Nephron progenitor cell (in vitro differentiated cells): ENCODE measurements around the gene SLCO4C1.

ENCODE experiments used
- DNase-seq: peaks from one replicate; pipeline ENCODE4 v3.0.0; 2021
- H3K27ac Mint-ChIP-seq: 2 replicates; pipeline ENCODE4 v1.8.0; 2021; ENCODE audit warnings: mild to moderate bottlenecking, moderate library complexity, mixed read lengths
- H3K27me3 Mint-ChIP-seq: 2 replicates; pipeline ENCODE4 v1.8.0; 2021; ENCODE audit warnings: mild to moderate bottlenecking, low read depth, mixed read lengths; ENCODE audit not compliant: poor library complexity
- H3K36me3 Mint-ChIP-seq: 2 replicates; pipeline ENCODE4 v1.8.0; 2021; ENCODE audit warnings: low read depth, mixed read lengths
- H3K4me1 Mint-ChIP-seq: 2 replicates; pipeline ENCODE4 v1.8.0; 2021; ENCODE audit warnings: mixed read lengths
- H3K4me3 Mint-ChIP-seq: 2 replicates; pipeline ENCODE4 v1.8.0; 2021; ENCODE audit warnings: mild to moderate bottlenecking, moderate library complexity, mixed read lengths
- H3K9me3 Mint-ChIP-seq: 2 replicates; pipeline ENCODE4 v1.8.0; 2021; ENCODE audit warnings: mild to moderate bottlenecking, moderate library complexity, mixed read lengths
- TF ChIP-seq, protein P1 (sequence below): fragments of 200-600 bp; sonication (generic); IDR thresholded peaks from 2 replicates; pipeline ENCODE4 v1.5.0; 2021; ENCODE audit warnings: antibody characterized with exemption

The SLCO4C1 gene

GRCh38 chr5:102312586-102313370 is 16.7 kb upstream of the SLCO4C1 start:
- Mint-ChIP-seq H3K4me1 (no peaks in the 10 kb centered on the region), H3K4me3 (no peak overlapping the region), H3K27ac (peak overlapping the region; percentile 66), H3K36me3 (no peaks in the 10 kb centered on the region), H3K9me3 (no peaks in the 10 kb centered on the region), H3K27me3 (no peaks in the 10 kb centered on the region)
- TF ChIP-seq, protein P1, sequence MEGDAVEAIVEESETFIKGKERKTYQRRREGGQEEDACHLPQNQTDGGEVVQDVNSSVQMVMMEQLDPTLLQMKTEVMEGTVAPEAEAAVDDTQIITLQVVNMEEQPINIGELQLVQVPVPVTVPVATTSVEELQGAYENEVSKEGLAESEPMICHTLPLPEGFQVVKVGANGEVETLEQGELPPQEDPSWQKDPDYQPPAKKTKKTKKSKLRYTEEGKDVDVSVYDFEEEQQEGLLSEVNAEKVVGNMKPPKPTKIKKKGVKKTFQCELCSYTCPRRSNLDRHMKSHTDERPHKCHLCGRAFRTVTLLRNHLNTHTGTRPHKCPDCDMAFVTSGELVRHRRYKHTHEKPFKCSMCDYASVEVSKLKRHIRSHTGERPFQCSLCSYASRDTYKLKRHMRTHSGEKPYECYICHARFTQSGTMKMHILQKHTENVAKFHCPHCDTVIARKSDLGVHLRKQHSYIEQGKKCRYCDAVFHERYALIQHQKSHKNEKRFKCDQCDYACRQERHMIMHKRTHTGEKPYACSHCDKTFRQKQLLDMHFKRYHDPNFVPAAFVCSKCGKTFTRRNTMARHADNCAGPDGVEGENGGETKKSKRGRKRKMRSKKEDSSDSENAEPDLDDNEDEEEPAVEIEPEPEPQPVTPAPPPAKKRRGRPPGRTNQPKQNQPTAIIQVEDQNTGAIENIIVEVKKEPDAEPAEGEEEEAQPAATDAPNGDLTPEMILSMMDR: no peak
- no peak for DNase-seq

DNA sequence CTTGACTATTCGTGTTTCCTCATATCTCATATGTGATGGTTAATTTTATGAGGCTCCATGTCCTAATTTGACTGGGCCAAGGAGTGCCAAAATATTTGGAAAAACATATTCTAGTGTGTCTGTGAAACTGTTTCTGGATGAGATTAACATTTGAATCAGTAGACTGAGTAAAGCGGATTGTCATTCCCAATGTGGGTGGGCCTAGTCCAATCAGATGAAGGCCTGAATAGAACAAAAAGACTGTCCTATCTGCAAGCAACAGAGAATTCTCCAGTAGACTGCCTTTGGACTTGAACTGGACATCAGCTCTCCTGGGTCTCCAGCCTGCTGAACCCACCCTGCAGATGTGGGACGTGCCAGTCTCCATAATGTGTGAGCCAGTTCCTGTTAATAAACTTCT is 13.5 kb upstream of the SLCO4C1 start:
- Mint-ChIP-seq H3K9me3 (no peaks in the 10 kb centered on the region), H3K4me3 (no peak overlapping the region), H3K27me3 (no peaks in the 10 kb centered on the region), H3K36me3 (no peaks in the 10 kb centered on the region), H3K27ac (no peak overlapping the region), H3K4me1 (no peaks in the 10 kb centered on the region)
- no peak for DNase-seq
- TF ChIP-seq, protein P1: no peak

DNA sequence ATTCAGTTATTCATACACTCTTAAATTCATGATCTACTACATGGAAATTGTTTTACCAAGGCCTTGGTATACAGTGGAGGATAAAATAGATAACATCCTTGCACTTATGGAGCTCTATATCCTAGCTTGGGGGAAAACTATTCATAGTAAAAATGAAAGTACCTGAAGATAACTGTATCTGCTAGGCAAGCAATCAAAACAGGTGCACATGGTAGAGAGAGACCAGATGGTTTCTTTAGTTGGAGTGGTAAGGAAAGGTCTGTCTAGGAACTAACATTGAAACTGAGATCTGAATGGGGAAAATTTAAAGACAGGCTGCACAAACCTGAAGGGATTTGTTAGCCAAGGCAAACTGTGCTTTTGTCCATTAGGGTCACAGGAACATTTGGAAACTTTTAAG is 11.1 kb upstream of the SLCO4C1 start:
- no peak overlapping the region for H3K4me3 Mint-ChIP-seq
- TF ChIP-seq, protein P1: no peak
- DNase-seq: no peak
- no peak overlapping the region for H3K27ac Mint-ChIP-seq
- H3K27me3 Mint-ChIP-seq: no peaks in the 10 kb centered on the region
- H3K4me1 Mint-ChIP-seq: no peaks in the 10 kb centered on the region
- H3K36me3 Mint-ChIP-seq: no peaks in the 10 kb centered on the region
- no peaks in the 10 kb centered on the region for H3K9me3 Mint-ChIP-seq

DNA sequence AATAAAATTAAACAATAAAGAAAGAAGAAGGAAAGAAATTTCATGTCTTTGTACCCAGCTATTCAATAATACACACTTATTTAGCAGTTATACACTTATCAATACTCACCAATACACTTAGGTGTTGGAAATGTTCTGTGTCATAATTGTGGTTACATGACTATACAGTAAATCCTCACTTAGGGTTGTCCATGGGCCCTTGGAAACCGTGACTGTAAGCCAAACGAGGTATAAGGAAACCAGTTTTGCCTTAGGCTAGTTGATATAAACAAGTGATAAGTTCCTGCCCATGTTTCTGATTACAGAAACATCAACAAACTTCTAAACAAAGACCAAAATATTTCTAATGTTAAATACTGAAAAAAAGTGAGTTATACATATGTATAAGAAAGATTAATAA is 10.0 kb upstream of the SLCO4C1 start:
- Mint-ChIP-seq H3K4me1 (no peaks in the 10 kb centered on the region), H3K27me3 (no peaks in the 10 kb centered on the region), H3K27ac (no peak overlapping the region), H3K9me3 (no peaks in the 10 kb centered on the region), H3K36me3 (no peaks in the 10 kb centered on the region), H3K4me3 (no peak overlapping the region)
- no peak for DNase-seq
- TF ChIP-seq, protein P1: no peak

DNA sequence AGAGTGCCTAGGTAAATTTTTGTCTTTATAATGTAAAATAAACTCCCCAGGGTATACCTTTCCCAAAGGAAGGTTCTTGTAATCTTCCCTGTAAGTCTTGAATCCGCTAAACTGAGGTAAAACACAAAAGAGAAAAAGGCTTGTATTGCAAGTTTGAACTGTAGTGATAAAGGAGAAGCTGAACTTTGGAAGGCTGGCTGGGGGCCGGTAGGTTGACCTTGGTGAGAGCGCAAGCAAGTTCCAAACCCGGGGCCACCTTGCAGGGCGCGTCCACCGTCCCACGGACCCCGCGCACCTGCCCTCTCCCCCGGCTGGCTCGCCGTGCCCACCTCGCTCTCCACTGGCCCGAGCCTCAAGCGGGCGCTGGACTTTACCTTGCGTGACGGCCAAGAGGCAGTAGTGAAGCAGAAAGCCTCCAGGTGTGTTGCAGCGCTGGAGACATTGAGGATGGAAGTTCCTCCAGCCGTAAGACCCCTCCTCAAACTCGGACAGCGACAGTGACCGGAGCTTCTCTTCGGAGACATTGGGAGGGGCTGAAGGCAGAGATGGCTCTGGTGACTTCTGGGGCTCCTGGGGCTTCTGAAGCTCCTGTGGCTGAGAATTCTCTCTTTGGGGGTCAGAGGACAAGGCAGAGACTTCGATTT is 428 bp downstream of the SLCO4C1 start:
- Mint-ChIP-seq H3K36me3 (no peaks in the 10 kb centered on the region), H3K4me1 (peaks cover 15% of the 10 kb centered on the region), H3K27ac (no peak overlapping the region), H3K27me3 (peaks cover 13% of the 10 kb centered on the region), H3K9me3 (no peaks in the 10 kb centered on the region), H3K4me3 (peak overlapping the region; percentile 94)
- TF ChIP-seq, protein P1: no peak
- peak; percentile 42 for DNase-seq
